Osteocyte (in vitro differentiated cells): ENCODE results near the gene VWF. TPM values are rescaled to one million over a fixed set of nuclear protein-coding genes. Genes with fewer than 3 reads are reported as not detected.
A peak's percentile ranks its signal among the peaks of the same experiment; 100 is the strongest.

Experiments used
- DNase-seq: peaks from one replicate; pipeline ENCODE4 v3.0.0; 2021; ENCODE audit warnings: mixed read lengths; ENCODE audit not compliant: unreplicated experiment; ENCODE audit errors: extremely low spot score
- H3K27ac Mint-ChIP-seq: one replicate; pipeline ENCODE4 v1.8.0; 2021; ENCODE audit warnings: mild to moderate bottlenecking, mixed read lengths; ENCODE audit not compliant: unreplicated experiment
- H3K27me3 Mint-ChIP-seq: one replicate; pipeline ENCODE4 v1.8.0; 2021; ENCODE audit warnings: mixed read lengths; ENCODE audit not compliant: unreplicated experiment
- H3K36me3 Mint-ChIP-seq: one replicate; pipeline ENCODE4 v1.8.0; 2021; ENCODE audit warnings: mixed read lengths; ENCODE audit not compliant: unreplicated experiment
- H3K4me1 Mint-ChIP-seq: one replicate; pipeline ENCODE4 v1.8.0; 2021; ENCODE audit warnings: mixed read lengths; ENCODE audit not compliant: unreplicated experiment
- H3K4me3 Mint-ChIP-seq: one replicate; pipeline ENCODE4 v1.8.0; 2021; ENCODE audit warnings: mild to moderate bottlenecking, moderate library complexity, mixed read lengths; ENCODE audit not compliant: unreplicated experiment
- H3K9me3 Mint-ChIP-seq: one replicate; pipeline ENCODE4 v1.8.0; 2021; ENCODE audit warnings: mixed read lengths; ENCODE audit not compliant: unreplicated experiment
- total RNA-seq: library from RNA; stranded (reverse); gene quantifications from 2 replicates; pipeline ENCODE4 v1.2.1, GENCODE V29; 2021
- TF ChIP-seq, protein P1 (sequence below): fragments of 200-600 bp; sonication (generic); IDR thresholded peaks from 2 replicates; pipeline ENCODE4 v1.5.0; 2021; ENCODE audit warnings: antibody characterized with exemption, mild to moderate bottlenecking, moderate library complexity

Gene VWF
- total RNA-seq, 1 donor from 2014 or later = 0.13 TPM

DNA sequence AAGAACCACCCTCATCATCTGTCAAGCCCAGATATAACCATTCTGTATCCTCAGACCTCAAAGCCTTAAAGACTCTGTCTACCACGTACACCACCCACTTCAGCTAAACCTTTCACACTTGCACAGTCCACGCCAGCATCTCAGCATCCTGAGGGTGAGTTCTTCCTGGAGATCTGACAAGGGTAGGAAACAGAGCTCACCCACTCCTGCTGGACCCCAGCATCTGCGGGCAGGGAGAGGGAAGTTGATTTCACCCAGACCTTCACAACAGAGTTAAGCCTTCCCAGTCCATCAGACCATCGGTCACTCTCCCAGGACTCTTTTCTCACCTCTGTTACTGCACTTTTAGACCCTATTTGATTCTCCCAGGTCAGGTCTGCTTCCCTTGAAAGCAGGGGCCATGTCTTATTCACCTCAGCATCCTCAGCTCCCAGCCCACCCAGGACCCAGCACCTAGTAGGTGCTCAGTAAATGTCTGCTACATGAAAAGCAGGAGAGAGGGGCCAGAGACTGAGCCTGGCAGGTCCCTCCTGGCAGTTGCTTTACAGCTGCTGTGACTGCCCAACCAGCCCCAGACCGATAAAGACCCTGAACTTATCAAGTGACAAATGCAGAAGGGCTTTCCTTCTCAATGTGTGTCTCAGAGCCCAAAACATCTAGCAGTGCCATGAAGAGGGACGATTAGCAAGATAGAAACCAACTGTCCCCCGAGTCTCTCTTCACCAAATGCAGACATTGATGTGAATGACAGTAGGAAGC, 213.5 kb downstream of the VWF start:
- DNase-seq = peak; percentile 60
- Mint-ChIP-seq H3K27me3 (peaks cover 23% of the 10 kb centered on the region), H3K9me3 (no peaks in the 10 kb centered on the region), H3K36me3 (no peaks in the 10 kb centered on the region), H3K4me3 (no peak overlapping the region), H3K27ac (no peak overlapping the region), H3K4me1 (no peaks in the 10 kb centered on the region)
- TF ChIP-seq, protein P1, sequence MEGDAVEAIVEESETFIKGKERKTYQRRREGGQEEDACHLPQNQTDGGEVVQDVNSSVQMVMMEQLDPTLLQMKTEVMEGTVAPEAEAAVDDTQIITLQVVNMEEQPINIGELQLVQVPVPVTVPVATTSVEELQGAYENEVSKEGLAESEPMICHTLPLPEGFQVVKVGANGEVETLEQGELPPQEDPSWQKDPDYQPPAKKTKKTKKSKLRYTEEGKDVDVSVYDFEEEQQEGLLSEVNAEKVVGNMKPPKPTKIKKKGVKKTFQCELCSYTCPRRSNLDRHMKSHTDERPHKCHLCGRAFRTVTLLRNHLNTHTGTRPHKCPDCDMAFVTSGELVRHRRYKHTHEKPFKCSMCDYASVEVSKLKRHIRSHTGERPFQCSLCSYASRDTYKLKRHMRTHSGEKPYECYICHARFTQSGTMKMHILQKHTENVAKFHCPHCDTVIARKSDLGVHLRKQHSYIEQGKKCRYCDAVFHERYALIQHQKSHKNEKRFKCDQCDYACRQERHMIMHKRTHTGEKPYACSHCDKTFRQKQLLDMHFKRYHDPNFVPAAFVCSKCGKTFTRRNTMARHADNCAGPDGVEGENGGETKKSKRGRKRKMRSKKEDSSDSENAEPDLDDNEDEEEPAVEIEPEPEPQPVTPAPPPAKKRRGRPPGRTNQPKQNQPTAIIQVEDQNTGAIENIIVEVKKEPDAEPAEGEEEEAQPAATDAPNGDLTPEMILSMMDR = no peak

DNA sequence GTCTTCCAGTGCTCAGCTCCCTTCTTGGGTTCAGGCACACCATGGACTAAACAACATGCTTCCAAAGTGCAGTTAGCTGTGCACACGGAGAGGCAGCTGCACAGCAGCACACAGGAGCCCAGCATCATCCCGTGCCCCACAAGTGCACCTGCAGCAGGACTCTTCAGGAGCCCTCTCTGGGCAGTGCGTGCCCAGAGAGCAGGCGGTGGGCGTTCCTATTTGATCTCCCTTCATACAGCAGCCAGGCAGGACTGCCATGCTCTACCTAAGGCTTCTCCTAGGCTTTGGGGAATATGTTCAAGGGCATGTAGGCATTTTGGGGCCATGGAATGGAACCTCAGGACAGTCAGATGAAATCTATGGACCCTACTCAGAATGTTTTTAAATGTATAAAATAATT, 214.9 kb downstream of the VWF start:
- no peaks in the 10 kb centered on the region for H3K4me1 Mint-ChIP-seq
- TF ChIP-seq, protein P1 = no peak
- H3K36me3 Mint-ChIP-seq = no peaks in the 10 kb centered on the region
- no peak for DNase-seq
- no peak overlapping the region for H3K27ac Mint-ChIP-seq
- no peaks in the 10 kb centered on the region for H3K9me3 Mint-ChIP-seq
- peaks cover 23% of the 10 kb centered on the region for H3K27me3 Mint-ChIP-seq
- no peak overlapping the region for H3K4me3 Mint-ChIP-seq

DNA sequence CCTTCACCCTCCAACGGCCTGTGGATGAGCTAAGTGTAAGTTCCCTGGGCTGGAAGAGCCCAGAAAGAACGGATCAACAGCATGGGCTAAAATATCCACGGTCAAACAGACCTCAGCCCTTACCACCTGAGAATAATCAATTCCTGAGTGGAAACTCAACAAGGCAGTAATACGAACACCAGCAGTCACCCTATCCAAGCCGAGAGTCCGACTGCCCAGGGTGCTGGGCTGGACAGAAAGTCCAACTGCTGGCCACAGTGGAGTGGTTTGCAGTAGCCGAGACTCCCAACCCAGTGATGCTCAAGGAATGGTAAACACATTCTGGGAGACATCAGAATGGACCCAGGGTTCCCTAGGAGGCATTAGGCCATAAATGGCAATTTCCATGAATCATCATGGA, 216.2 kb downstream of the VWF start:
- H3K27me3 Mint-ChIP-seq = peaks cover 23% of the 10 kb centered on the region
- no peaks in the 10 kb centered on the region for H3K9me3 Mint-ChIP-seq

DNA sequence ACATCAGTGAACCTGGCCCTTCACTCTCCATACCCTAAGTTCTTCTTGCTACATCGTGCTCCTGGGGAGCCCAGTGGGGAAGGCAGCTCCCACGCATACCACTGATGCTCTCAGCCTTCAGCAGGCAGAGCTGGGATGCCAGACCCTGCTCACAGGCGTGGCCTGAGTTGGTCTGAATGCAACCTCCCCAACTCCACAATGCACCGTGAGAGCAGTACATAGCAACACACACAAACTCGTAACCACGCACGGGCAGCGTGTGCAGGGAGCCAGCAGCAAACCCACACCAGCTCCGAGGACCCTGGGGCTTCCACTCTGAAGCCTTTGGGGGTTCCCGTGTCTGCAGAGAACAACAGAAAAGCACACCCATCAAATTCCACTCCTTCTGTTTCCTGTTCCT, 216.7 kb downstream of the VWF start:
- TF ChIP-seq, protein P1 = no peak
- Mint-ChIP-seq H3K4me1 (no peaks in the 10 kb centered on the region), H3K4me3 (no peak overlapping the region), H3K27me3 (peaks cover 21% of the 10 kb centered on the region), H3K9me3 (no peaks in the 10 kb centered on the region), H3K36me3 (no peaks in the 10 kb centered on the region), H3K27ac (no peak overlapping the region)
- peak; percentile 75 for DNase-seq

More for the DNA sequence above, 216.2 kb downstream of the VWF start:
- H3K36me3 Mint-ChIP-seq = no peaks in the 10 kb centered on the region
- TF ChIP-seq, protein P1 = no peak
- no peak for DNase-seq
- no peak overlapping the region for H3K27ac Mint-ChIP-seq
- no peak overlapping the region for H3K4me3 Mint-ChIP-seq
- no peaks in the 10 kb centered on the region for H3K4me1 Mint-ChIP-seq

DNA sequence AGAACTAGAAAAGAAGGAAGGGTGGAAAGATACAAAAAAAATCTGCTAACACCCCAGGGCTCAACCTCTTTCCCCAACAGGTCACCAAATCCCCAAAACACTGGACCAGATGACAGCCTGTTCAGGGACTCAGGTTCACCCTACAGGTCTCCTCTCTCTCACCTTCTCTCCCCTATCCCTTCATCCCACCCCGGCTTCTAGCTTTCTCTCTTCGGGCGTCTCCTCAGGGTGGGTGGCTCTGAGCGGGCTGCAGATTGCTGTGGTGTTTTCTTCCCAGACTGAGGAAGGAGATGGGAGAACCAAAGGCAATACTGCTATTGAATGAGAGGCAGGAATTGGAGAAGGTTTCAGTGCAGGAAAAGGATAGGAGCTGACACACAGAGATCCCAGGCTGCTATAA, 218.7 kb downstream of the VWF start:
- Mint-ChIP-seq H3K4me3 (no peak overlapping the region), H3K27me3 (peaks cover 21% of the 10 kb centered on the region), H3K36me3 (no peaks in the 10 kb centered on the region), H3K9me3 (no peaks in the 10 kb centered on the region), H3K4me1 (no peaks in the 10 kb centered on the region), H3K27ac (no peak overlapping the region)
- DNase-seq = peak; percentile 57
- TF ChIP-seq, protein P1 = no peak
